ENCODE measurements around the gene POLR3A.

Gene POLR3A

DNA sequence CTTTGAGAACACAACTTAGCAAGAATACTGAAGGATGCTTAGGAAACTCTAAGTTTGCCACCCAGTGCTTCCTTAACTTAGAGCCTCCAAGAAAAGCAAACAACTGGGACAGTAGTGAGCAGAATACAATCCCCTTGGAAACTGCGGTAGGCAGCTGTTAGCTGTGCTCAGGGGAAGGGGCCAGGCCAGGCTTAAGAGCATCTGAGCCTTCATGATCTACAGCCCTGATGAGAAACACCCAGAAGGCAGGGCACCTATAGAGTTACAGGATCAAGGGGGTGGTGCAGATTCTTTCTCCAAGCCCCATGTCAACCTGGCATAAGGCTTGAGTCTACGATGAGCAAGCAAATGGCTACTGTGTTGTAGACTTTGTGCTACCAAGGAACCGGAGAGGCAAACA is 51.4 kb downstream of the POLR3A start:
- no peak for DNase-seq (ENCODE audit: low read depth, low spot score)

- no peak for DNase-seq (ENCODE audit: low read depth, low spot score)
These were observed 52.3 kb downstream of the POLR3A start for GRCh38 chr10:77977016-77977415.

DNA sequence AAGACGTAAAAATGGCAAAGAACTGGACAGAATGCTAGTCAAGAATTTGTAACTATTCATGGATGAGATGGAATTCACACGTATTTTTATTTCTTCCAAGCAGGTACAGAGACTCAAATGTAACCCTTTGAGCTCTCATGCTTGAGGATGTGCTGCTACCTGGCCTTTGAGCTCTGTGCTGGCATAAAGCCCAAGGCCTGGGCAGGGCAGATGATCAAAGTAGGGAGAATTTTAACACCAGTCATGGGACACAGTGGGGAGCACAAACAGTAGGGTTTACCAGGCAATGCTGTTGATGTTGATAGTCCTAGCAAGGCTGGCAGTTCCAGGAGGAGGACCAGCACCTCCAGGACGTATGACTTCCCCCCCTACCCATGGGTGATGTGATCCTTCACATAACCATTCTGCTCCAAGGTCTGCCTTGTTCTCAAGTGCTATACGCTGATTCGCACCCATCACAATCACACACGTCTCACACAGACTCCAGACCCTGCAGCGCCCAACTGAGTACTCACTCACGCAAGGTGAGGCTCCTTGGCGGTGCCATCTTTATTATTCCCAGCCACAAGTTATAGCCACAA is 54.1 kb downstream of the POLR3A start:
- no peak for DNase-seq (ENCODE audit: low read depth, low spot score)

- DNase-seq (ENCODE audit: low read depth, low spot score), result peak; percentile 23
These were observed 54.8 kb downstream of the POLR3A start for GRCh38 chr10:77974396-77975074.

DNA sequence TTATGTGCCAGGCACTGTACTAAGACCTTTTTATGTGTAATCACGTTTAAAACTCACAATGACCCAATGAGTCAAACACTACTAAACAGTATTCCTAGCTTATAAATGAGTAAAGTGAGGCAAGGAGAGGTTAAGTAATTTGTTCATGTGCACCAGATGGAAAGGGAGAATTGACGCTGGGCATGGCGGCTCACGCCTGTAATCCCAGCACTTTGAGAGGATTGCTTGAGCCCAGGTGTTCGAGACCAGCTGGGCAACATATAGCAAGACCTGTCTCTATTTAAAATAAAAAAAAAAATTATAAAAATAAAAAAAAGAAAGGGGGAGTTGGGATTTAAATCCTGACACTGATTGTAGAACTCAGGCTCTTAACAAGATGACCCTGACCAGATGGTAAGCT is 56.0 kb downstream of the POLR3A start:
- DNase-seq (ENCODE audit: low read depth, low spot score), result no peak

DNA sequence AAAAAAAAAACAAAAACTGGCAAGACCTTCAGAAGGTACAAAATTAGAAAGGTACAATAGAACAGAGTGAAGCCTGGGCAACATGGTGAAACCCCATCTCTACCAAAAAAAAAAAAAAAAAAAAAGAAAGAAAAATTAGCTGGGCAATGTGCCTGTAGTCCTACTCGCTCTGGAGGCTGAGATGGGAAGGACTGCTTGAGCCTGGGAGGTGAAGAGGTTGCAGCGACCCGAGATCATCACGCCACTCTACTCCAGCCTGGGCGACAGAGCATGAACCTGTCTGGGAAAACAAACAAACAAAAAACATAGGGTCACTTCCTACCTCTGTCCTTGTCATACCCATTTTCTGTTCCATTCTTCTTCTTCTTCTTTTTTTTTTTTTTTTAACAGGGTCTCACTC is 57.2 kb downstream of the POLR3A start:
- no peak for DNase-seq (ENCODE audit: low read depth, low spot score)

DNA sequence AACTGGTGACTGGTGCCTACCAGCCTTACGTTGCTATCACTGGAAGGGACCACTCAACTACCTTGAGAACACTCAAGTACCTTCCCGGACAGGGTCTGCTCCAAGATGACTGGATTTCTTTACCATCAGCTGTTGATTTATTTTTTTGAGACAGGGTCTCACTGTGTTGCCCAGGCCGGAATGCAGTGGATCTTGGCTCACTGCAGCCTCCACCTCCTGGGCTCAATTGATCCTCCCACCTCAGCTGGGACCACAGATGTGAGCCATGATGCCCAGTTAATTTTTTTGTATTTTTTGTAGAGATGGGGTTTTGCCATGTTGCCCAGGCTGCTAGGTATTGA is 57.5 kb downstream of the POLR3A start:
- no peak for DNase-seq (ENCODE audit: low read depth, low spot score)

GRCh38 chr10:77970869-77971803 is 58.2 kb downstream of the POLR3A start:
- peak; percentile 59 for DNase-seq (ENCODE audit: low read depth, low spot score)

DNA sequence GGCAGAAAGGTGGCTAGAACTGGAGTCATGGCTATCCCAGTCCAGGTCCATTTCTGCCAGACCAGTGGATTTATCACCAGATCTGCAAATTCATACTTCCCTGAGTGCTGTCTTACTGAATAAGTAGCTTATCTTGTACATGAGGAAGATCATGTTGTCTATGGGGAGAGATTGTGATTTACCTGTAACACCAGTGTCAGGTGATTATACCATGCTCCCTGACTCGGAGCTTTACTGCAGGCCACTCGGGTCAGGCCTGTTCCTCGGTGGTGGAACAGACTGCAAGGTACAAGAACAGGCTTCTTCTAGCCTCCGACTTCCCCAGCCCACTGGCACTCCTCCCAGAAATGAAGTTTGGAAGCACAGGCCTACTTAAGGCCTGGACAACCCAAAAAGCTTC is 60.2 kb downstream of the POLR3A start:
- DNase-seq (ENCODE audit: low read depth, low spot score), result no peak

GRCh38 chr10:77967611-77968022 is 61.7 kb downstream of the POLR3A start:
- DNase-seq (ENCODE audit: low read depth, low spot score), result no peak

GRCh38 chr10:77965294-77965693 is 64.0 kb downstream of the POLR3A start:
- no peak for DNase-seq (ENCODE audit: low read depth, low spot score)

DNA sequence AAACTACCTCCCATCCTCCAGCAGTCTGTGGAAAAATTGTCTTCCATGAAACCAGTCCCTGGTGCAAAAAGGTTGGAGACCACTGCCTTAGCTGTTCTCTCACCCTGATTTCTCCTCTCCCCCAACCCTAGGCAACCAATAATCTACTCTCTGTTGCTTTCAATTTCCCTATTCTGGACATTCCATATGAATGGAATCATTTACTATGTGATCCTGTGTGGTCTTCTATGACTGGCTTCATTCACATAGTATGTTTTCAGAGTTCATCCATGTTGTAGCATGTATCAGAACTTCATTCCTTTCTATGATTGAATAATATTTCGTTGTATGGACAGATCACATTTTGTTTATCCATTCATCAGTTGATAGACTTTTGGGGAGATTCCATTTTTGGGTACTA is 64.5 kb downstream of the POLR3A start:
- no peak for DNase-seq (ENCODE audit: low read depth, low spot score)

DNA sequence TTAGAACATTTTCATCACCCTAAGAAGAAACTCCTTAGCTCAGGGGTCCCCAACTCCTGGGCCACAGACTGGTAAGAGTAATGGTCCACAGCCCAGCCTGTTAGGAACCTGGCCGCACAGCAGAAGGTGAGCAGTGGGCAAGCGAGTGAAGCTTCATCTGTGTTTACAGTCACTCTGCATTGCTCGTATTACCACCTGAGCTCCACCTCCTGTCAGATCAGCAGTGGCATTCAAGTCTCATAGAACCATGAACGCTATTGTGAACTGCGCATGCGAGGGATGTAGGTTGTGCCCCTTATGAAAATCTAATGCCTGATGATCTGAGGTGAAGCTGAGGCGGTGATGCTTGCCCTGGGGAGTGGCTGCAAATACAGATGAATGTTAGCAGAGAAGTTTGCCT is 65.4 kb downstream of the POLR3A start:
- no peak for DNase-seq (ENCODE audit: low read depth, low spot score)

GRCh38 chr10:77962350-77963146 is 66.8 kb downstream of the POLR3A start:
- DNase-seq (ENCODE audit: low read depth, low spot score), result no peak

GRCh38 chr10:77961668-77962067 is 67.6 kb downstream of the POLR3A start:
- DNase-seq (ENCODE audit: low read depth, low spot score), result no peak

- no peak for DNase-seq (ENCODE audit: low read depth, low spot score)
These were observed 68.4 kb downstream of the POLR3A start for GRCh38 chr10:77960829-77961329.

DNA sequence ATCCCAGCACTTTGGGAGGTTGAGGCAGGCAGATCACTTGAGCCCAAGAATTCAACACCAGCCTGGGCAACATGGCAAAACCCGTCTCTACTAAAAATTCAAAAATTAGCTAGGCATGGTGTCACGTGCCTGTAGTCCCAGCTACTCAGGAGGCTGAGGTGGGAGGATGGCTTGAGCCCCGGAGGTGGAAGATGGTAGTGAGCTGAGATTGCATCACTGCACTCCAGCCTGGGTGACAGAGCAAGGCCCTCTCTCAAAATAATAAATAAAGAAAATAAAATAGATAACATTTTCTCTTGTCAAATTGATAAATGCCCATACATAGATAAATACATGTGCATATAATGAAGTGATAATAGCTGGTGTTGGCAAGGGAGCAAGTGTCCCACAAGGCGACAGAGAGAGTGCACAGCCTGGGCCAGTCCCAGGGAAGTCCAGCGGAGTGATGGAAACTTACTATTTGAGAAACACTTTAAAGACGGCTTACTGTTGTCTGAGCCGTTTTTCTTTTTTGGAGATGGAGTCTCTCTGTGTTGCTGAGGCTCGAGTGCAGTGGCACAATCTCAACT is 69.3 kb downstream of the POLR3A start:
- DNase-seq (ENCODE audit: low read depth, low spot score), result no peak

GRCh38 chr10:77959384-77959783 is 69.9 kb downstream of the POLR3A start:
- no peak for DNase-seq (ENCODE audit: low read depth, low spot score)

GRCh38 chr10:77955136-77955535 is 74.2 kb downstream of the POLR3A start:
- peak; percentile 36 for DNase-seq (ENCODE audit: low read depth, low spot score)

DNA sequence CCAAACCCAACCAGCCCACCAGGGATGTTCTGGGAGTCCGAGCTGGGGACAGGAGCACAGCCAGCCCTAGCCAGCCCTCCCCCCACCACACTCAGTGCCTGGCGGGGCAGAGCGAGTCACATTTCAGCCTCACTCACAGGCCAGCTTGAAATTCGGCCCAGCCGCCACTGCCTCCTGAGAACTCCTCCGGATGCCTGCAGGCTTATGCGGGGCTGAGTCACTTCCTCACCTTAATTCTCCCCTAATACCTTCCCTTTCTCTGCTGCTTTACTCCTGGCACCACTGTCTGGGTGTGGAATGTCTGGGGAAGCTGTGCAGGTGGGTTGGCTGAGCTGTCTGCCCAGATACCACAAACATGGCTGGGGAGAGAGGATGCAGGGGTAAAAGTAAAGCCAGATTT is 80.1 kb downstream of the POLR3A start:
- DNase-seq (ENCODE audit: low read depth, low spot score), result no peak

- DNase-seq (ENCODE audit: low read depth, low spot score), result no peak
These were observed 83.2 kb downstream of the POLR3A start for GRCh38 chr10:77946084-77946483.

All from smooth muscle cell of the brain vasculature (primary cell).